Measurements from ENCODE around the gene ANKMY2.
A peak's percentile ranks its signal among the peaks of the same experiment; 100 is the strongest.
"Not testable (repeated sequence)": the region's sequence is repeated elsewhere in the genome, so short reads cannot be mapped to it uniquely, and the experiment has no call there.

ANKMY2 gene

DNA sequence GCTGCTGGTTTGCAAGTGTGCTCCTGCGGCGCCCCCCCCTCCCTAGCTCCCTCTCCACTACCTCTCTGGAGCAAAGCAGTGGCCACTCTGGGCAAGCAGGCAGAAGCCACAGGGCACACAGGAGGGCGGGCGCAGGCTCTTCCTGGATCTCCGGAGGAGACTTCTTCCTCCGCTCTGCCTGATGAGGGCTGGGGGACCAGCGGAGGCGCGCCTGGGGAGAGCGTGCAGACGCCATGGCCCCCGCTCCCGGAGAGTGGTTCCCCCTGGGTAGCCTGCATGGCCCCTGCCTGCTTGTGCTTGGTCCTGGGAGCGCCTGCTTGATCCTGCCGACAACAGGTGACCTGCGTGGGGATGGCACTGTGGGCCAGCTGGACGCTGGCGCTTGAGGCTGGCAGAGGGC, 29.0 kb downstream of the ANKMY2 start:
- DNase-seq: no peak

DNA sequence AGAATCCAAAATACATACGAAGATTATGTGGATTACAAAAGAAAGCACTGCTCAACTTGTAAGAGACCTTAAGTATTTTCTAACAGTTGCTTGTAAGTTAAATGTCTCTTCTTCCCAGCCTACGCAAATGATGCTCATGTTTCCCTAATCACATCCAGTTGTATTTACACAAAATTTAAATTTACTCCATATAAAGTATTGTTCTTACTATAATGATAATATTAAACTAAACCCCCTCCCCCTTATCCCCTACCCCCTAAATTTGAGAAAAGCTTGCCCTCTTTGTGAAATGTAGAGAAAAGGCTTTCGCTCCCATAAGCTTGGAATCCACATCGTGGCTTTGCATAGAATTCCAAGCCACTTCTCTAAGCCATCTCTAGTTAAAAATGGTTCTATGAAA, 29.4 kb downstream of the ANKMY2 start:
- no peak for DNase-seq

DNA sequence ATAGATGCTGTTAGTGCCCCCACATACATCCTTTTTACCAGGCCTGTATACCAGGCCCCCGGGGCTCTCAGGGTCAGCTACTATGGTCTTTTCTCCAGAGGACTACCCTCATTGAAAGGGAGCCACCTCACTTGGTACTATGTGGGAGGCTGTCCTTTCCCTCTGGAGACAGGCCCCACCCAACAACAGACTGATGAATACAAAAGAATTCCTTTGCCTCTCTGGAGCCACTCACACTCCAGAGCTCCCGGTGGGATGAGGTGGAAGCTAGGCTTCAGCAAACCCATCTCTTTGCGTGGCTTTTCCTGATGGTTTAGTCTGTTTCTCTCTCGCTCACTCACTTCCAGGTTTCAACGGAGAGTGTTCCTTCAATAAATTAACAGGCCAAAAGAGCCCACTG, 30.3 kb downstream of the ANKMY2 start:
- DNase-seq: no peak

DNA sequence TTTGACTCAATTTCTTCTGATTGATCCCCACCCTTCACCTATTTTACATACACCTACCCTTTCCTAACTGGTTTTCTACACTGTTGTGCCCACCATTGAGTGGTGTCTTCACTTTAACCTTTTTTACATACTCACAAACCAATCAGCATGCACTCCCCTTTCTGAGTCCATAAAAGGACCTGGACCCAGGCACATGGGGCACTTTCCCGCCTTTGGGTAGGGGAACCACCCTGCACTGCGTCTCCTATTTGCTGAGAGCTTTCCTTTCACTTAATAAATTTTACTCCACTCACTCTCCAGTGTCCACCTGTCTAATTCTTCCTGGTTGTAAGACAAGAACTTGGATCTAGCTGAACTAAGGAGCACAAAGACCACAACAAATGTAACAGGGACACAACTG, 33.8 kb downstream of the ANKMY2 start:
- DNase-seq: no peak

DNA sequence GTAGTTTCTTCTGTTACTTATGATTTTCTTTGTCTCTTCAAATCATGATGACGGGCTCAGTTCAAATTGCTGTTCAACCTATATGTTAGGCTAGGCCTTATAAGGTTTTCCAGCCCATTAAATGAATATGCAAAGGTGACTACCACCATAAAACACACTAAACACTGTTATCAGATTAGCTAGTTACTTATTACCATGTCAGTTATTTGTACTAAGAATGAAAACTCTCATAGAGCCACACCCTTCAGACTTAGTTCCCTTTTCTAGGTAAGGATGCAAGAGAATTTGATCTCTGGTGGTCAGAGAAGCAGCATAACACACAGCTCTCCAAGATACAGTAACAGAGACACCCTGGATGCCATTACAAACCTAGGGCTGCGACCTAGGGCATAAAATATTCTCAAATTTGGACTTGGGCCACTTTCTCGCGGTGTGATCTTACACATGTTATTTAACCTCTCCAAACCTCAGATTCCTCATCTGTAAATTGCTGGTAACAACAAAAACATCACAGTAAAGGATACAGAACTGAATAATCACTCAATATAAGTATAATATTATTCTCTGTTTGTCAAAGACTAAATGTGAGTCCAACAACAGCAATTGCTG, 35.6 kb downstream of the ANKMY2 start:
- DNase-seq: no peak

DNA sequence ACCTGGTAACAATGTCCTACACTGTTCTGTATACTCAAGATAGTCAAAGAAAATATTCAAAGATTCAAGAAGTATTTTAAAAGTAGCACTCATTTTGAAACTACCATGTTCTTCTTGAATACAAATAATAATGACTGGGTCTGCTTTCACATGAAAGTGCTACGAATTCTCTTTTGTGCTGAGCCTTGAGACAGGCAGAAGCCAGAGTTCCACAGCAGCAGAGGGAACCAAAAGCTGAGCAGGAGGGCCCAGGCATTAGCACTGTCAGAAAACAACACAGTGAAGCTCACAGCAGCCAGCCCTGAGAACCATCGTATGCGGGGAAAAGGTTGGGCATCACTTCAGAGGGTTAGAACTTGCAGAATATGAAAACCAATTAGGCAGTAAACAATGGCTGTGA, 38.9 kb downstream of the ANKMY2 start:
- DNase-seq: no peak

- DNase-seq: no peak
These were observed 41.5 kb downstream of the ANKMY2 start for GRCh38 chr7:16604054-16604453.

- no peak for DNase-seq
These were observed 41.9 kb downstream of the ANKMY2 start for GRCh38 chr7:16603633-16604032.

GRCh38 chr7:16599860-16600259, 45.7 kb downstream of the ANKMY2 start:
- DNase-seq: no peak

GRCh38 chr7:16598015-16598414, 47.5 kb downstream of the ANKMY2 start:
- no peak for DNase-seq

DNA sequence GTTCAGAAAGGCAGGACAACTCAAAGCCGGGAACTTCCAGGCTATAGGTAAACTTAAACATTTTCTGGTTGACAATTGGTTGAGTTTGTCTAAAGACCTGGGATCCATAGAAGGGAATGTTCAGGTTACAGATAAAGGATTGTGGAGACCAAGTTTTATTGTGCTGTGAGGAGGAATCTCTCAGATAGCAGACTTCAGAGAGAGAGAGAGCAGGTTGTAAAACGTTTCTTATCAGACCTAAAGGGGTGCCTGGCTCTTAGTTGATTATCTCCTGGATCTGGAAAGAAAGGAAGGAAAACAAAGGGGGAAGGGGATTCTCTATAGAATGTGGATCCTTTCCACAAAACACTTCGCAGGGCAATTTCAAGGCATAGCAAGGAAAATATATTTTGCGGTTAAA, 50.0 kb downstream of the ANKMY2 start:
- DNase-seq: not testable (repeated sequence)

DNA sequence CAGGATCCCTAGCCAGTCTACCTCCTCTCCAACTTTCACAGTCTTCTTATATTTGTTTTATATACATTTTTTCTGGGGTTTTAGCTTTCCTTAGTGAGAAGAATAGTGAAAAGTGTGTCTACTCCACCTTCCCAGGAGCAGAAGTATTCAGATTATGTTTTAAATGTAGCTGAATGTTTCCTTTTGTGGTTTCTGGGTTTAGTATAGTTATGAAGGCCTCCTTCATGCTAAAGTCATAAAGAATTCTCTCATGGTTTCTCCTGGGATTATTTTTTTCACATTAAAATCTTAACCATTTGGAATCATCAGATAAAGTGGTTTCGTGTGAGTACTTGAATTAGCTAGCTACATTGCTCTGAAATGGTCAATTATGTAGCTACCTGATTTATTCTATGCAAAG, 50.9 kb downstream of the ANKMY2 start:
- DNase-seq: no peak

GRCh38 chr7:16594061-16594460, 51.5 kb downstream of the ANKMY2 start:
- no peak for DNase-seq

DNA sequence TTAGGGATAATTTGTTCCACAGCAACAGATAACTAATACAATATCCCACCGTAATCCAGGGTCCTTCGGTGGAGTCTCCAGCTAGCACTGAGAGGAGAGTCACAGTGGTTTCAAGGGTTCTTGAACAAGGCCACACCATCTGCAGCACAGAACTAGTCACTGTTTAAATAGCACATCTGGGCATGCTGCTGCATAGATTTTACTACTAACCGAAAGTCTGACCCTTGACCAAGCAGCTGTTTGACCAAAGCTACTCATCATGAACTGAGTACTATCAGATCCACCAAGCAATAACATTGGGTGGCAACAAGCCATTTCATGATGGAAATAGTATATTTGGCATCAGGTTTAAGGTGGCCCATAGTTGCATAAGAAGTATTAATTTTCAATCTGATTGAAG, 53.2 kb downstream of the ANKMY2 start:
- DNase-seq: no peak

- DNase-seq: no peak
These were observed 55.1 kb downstream of the ANKMY2 start for GRCh38 chr7:16590424-16590823.

GRCh38 chr7:16589881-16590280, 55.7 kb downstream of the ANKMY2 start:
- DNase-seq: no peak

GRCh38 chr7:16587790-16588189, 57.8 kb downstream of the ANKMY2 start:
- DNase-seq: no peak

- DNase-seq: no peak
These were observed 58.4 kb downstream of the ANKMY2 start for GRCh38 chr7:16587129-16587528.

DNA sequence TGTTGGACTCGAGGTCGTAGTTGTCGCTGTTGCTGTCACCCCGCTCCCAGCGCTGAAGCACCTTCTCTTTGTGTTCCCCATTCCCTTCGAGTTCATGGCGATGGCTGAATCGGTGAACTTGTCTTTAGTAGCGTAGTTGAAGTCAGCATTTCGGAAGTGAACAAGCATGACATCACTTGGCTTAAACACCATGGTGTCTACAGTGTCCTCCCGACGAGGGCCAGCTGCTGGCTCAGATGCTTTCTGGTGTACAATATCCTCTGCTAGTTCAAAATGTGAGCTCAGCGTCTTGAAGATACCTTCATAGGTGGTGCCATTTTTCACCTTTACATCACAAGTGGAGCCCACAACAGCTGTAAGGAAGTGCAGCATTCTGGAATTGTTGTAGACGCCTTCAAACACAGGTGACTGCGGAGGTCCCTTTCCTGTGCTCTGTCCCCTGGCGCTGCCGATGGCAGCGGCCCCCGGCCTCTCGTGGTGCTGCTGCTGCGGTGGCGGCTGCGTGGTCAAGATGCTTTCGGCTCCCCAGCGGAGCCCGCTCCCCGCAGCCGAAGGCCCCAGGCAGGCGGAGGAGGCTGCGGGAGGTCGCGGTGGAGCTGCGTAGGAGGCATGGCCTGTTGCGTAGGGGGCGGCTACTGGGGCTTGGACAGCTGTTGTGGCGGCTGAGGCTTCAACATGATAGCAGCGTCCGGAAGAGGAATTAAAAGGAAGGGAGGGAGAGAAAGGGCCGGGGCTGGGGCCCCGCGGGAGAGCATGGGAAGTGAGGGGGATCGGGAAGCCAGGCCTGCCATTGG, 59.3 kb downstream of the ANKMY2 start:
- no peak for DNase-seq

DNA sequence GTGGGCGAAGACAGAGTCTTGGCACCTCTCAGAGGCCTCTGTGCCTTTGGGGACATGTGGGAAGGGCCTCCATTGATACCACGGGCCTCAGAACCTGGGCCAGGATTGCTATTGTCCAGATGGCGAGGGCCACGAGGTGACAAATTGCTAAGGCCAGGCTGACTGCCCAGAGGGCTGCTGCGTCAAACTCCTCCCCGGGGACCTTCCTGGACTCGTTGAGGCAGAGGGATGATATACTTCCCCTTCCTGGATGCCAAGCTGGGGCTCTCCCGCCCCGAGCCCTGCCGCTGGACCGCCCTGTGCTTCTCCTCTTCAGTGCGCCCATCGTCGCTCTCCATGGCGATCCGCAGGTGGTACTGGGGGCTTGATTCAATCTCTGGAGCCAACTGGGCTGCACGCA, 60.0 kb downstream of the ANKMY2 start:
- DNase-seq: no peak

GRCh38 chr7:16583834-16584233, 61.7 kb downstream of the ANKMY2 start:
- DNase-seq: no peak

- no peak for DNase-seq
These were observed 64.3 kb downstream of the ANKMY2 start for GRCh38 chr7:16581286-16581685.

DNA sequence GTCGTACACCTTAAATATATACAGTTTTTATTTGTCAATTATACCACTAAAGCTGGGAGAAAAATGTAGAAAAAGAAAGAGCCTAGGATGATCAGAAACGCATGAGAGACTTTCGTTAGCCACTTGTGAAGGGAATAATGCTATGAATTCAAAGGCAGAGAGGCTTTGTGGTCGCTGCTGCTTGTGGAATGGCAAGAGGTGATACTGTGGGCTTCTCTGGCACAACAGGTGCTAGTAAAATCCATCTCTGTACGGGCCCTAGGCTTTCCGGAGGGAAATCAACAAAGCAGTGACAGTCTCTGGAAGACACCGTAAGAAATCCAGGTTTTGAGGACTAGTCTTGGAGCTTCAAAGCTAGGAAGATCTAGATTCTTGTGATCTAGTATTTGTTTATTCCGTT, 66.3 kb downstream of the ANKMY2 start:
- no peak for DNase-seq

- no peak for DNase-seq
These were observed 73.6 kb downstream of the ANKMY2 start for GRCh38 chr7:16571941-16572340.

GRCh38 chr7:16564909-16565426, 80.6 kb downstream of the ANKMY2 start:
- DNase-seq: peak; percentile 17
